ENCODE results near the gene MIAT.
"Not testable (repeated sequence)": the region's sequence is repeated elsewhere in the genome, so short reads cannot be mapped to it uniquely, and the experiment has no call there.

Gene MIAT

DNA sequence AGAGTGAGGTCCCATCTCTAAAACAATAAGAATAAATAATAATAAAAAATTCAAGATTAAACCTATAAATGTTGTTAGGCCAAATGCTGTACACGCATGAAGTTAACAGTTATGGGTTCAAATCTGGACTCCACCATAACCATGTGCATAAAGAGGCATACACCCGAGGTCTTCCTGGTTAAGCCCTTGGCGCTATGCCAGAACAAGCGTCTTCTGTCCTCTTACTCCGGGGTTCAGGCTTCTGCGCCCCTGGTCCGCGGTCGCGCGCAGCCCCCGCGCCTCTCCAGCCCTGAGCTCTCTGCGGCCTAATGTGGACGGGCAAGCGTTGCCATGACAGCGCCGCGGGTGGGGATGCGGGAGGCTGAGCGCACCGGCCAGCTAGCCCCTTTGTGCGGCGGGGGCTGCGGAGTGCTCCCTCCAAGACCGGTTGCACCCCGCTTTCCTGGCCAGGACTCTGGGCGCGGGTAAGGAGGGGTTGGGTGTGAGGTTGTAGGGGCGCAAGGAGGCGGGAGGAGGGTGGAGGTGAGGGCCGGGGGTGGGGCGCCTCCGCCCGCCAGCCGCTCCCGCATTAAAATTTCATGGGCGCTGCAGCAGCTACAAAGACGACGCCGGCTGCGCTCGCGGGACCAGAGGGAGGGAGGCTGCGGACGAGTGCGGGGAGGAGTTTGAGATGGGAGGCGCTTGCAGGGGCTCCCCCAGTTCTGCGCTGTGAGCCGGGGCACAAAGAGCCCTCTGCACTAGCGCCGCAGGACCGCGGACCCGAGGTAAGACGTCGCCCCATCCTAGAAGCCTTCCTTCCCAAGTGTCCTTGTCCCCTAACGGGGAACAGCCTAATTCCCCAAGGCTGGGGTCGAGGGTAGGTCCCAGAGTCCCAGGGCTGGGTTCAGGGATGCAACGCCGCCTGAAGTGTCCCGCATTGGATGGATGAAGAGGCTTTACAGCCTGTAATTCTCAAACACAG is at the start of gene MIAT:
Gene MIAT (plus strand): TSS at position 698 of the 961 bp plus-strand sequence.
- DNase-seq (ENCODE audit: low read depth) = no peak

GRCh38 chr22:26608129-26608528 is 49.3 kb upstream of the MIAT start:
- no peak for DNase-seq (ENCODE audit: low read depth)

DNA sequence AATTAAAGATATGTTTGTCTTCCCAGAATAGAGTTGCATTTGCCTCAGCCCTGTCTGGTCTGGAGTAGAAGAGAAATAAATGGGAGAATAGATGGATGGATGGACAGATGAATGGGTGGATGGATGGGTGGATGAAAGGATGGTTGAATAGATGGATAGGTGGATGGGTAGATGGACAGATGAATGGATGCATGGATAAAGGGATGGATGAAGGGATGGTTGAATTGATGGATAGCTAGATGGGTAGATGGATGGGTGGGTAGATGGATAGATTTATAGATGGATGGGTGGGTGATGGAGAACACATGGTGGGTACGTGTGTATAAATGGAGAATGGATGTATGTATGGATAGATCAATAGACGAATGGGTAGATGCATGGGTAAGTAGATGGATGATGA is 48.1 kb upstream of the MIAT start:
- DNase-seq (ENCODE audit: low read depth) = no peak

DNA sequence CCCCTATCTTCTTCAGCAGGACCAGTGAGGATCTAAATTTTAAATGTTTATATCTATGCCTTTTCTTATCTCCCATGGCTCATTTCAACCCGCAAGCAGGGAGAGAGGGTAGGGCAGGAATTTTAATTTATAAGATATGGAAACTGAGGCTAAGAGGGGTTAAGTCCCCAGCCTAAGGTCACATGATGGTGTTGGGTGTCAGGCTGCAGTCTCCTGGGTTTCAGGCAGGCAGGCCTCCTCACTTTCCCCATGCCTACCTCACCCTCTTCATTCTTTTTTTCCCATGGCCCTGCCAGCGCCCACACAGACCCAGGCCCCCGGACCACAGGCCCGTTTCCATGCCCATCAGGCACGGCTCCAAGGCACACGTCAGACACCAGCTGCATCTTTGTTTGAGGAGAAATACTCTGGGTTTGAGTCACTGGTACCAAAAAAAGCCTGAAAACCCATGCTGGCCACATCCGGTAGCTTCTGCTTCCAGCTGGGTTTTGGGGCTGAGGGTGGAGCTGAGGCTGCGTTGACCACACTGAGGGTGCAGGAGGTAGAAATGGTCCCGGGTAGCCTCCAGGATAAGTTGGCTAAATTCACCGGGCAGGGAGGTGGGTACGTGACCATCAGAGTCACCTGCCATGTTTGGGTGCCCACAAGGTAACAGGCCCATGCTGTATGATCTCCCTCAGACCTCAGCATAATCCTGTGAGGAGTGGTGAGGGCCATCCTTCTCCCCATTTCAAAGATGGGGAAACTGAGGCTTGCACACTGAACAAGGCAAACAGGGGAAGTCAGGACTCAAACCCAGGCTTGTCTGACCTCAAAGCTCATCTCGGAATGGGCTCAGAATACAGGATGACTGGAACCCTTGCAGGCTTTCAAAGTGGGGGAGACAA is 47.1 kb upstream of the MIAT start:
- peak; percentile 67 for DNase-seq (ENCODE audit: low read depth)

DNA sequence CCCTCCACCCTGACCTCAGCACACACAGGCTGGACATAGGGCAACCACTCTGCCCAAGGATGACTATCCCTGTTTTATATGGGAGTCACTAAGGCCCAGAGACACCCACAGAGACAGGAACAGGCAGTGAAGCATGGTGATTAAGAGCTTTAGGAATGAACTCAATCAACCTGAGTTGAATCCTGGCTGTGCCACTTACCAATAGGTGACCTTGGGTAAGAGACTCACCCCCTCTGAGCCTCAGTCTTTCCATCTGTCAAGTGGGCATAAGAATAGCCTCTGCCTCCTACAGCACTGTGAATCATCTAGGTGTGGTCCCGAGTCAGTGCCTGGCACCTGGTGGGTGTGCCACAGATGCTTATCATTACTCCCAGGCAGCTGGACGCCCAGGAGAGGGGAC is 46.4 kb upstream of the MIAT start:
- no peak for DNase-seq (ENCODE audit: low read depth)

GRCh38 chr22:26612652-26613051 is 44.7 kb upstream of the MIAT start:
- DNase-seq (ENCODE audit: low read depth) = no peak

DNA sequence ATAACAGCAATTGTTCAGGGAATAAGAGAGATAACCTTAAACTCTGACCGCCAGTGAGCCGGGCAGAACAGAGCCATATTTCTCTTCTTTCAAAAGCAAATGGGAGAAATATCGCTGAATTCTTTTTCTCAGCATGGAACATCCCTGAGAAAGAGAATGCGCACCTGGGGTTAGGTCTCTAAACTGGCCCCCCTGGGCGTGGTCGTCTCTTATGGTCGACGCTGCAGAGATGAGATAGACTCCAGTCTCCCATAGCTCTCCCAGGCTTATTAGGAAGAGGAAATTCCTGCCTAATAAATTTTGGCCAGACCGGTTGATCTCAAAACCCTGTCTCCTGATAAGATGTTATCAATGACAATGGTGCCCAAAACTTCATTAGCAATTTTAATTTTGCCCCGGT is 43.6 kb upstream of the MIAT start:
- not testable (repeated sequence) for DNase-seq (ENCODE audit: low read depth)

DNA sequence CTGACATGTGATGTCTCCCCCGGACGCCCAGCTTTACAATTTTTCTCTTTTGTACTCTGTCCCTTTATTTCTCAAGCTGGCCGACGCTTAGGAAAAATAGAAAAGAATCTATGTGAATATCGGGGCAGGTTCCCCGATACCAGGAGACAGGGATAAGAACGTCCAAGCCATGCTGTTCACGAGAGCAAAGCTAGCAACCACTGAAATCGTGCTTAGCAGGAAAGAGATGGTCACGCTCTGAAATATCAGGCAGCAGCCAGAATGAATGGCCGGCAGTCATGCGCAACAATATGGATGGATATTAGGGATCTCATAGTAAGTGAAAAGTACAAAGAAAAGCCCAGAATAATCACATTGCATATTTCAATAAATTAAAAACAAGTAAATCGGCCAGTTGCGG is 43.1 kb upstream of the MIAT start:
- DNase-seq (ENCODE audit: low read depth) = no peak

GRCh38 chr22:26615149-26615548 is 42.2 kb upstream of the MIAT start:
- DNase-seq (ENCODE audit: low read depth) = no peak

- DNase-seq (ENCODE audit: low read depth) = no peak
These were observed 41.5 kb upstream of the MIAT start for GRCh38 chr22:26615830-26616435.

GRCh38 chr22:26616650-26617049 is 40.7 kb upstream of the MIAT start:
- no peak for DNase-seq (ENCODE audit: low read depth)

- no peak for DNase-seq (ENCODE audit: low read depth)
These were observed 39.9 kb upstream of the MIAT start, which contains the start of gene CRYBB1 for GRCh38 chr22:26617271-26618199. Gene CRYBB1, minus strand, starts transcription at chr22:26618027. Its CDS starts 1,708 bp downstream, at chr22:26616319.

- DNase-seq (ENCODE audit: low read depth) = no peak
These were observed 38.9 kb upstream of the MIAT start for GRCh38 chr22:26618455-26618854.

- DNase-seq (ENCODE audit: low read depth) = no peak
These were observed 37.9 kb upstream of the MIAT start for GRCh38 chr22:26619510-26619909.

- DNase-seq (ENCODE audit: low read depth) = no peak
These were observed 37.2 kb upstream of the MIAT start for GRCh38 chr22:26620197-26620596.

DNA sequence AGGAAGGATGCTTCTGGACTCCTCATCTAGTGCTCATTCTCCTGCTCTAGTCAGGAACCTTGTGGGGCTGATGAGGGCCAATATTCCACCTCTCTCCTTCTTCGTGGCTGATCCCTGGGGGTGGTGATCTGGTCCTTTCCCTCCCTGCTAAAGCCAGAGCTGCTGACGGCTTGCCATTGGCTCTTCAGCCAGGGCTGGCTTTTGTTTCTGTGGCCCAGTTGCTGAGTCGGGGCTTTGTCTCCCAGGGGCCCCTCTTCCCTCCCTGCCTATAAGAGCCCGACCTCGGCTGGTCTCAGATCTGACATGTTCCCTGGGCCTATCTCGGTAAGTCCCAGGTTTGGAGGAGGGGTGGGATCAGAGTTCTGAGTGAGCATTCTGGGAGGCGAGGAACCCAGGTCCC is 35.7 kb upstream of the MIAT start, which contains the start of gene CRYBA4:
Gene CRYBA4 (plus strand): TSS at position 301 of the 400 bp plus-strand sequence. CDS start 634 bp downstream, outside the sequence.
- no peak for DNase-seq (ENCODE audit: low read depth)

DNA sequence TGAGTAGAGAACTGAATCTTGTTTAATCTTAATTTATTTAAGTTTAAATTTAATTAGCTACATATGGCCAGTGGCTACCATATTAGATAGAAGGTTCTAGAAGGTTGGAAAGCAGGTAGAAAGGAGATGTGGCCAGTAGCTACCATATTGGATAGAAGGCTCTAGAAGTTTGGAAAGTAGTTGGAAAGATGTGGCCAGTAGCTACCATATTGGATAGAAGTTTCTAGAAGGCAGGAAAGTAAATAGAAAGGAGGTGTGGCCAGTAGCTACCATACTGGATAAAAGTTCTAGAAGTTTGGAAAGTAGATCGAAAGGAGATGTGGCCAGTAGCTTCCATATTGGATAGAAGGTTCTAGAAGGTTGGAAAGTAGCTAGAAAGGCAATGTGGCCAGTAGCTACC is 33.4 kb upstream of the MIAT start:
- no peak for DNase-seq (ENCODE audit: low read depth)

DNA sequence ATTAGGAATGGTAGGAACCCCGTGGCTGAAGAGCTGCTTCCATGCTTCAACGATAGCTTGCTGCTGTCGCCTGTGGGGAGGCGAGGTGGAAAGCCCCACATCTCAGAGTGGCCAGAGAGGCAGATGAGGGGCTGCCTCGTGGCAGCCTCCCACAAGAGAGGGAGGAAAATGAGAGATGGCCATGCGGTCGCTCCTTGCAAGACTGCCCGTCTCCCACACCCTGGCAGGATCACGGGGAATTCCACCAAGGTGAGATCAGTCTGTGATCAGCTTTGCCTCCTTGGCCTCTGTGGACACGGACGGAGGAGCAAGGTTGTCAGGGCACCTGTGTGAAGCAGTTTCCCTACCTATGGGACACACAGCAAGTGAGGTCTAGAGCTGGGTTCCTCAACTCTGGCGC is 32.6 kb upstream of the MIAT start:
- no peak for DNase-seq (ENCODE audit: low read depth)

DNA sequence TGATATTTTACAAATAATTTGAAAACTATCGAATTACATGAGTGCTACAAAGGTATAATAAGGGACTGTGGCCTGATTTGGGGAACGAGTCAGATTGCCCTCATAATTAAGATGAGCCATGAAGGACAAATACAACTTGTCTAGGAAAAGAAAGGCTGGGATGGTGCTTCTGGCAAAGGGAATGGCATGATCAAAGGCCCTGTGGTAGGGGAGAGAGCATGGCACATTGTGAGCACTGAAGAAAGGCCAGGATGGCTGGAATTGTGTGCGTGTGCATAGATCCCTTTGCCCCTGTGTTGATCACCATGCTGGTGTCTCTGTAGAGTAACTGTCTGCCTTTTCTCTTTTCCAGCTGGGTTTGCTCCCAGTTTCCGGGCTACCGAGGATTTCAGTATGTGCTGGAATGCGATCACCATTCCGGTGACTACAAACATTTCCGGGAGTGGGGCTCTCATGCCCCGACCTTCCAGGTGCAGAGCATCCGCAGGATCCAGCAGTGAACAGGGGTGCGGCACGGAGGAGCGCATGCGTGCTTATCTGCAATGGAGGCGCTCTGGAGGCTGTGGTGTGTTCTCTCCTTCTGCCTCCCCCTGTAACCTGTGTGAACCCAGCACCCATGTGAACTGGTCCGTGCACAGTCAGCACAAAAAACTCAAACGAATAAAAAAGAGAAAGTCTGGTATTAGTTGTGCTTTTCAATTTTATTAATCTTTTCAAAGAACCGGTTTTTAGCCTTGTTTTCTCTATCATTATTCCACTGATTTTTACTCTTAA is 27.2 kb upstream of the MIAT start:
- DNase-seq (ENCODE audit: low read depth) = no peak

DNA sequence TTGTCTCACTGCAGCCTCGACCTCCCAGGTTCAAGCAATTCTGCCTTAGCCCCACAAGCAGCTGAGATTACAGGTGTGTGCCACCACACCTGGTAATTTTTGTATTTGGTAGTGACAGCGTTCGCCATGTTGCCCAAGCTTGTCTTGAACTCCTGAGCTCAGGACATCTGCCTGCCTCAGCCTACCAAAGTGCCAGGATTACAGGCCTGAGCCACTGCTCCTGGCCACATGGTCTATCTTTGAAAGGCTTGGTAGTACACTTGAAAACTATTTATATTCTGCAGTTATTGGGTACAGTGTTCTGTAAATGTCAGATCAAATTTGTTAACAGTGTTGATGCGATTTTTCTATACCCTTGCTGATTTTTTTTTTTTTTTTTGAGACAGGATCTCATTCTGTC is 26.1 kb upstream of the MIAT start:
- no peak for DNase-seq (ENCODE audit: low read depth)

Measured in non-pigmented ciliary epithelial cell (primary cell).